GM18517 (cell line): ENCODE results near the gene GARIN5A.

Source experiments
- ATAC-seq: cut with Tn5 transposase; IDR thresholded peaks from one replicate; pipeline ENCODE4 v1.9.1; 2021; ENCODE audit warnings: mild to moderate bottlenecking, moderate library complexity; ENCODE audit not compliant: unreplicated experiment

The GARIN5A gene

GRCh38 chr19:50418176-50419021 is 58.2 kb downstream of the GARIN5A start, which contains the start of gene SPIB:
Gene SPIB (plus strand): TSS chr19:50418938. CDS start chr19:50418963, 25 bp downstream.
- ATAC-seq = no peak

DNA sequence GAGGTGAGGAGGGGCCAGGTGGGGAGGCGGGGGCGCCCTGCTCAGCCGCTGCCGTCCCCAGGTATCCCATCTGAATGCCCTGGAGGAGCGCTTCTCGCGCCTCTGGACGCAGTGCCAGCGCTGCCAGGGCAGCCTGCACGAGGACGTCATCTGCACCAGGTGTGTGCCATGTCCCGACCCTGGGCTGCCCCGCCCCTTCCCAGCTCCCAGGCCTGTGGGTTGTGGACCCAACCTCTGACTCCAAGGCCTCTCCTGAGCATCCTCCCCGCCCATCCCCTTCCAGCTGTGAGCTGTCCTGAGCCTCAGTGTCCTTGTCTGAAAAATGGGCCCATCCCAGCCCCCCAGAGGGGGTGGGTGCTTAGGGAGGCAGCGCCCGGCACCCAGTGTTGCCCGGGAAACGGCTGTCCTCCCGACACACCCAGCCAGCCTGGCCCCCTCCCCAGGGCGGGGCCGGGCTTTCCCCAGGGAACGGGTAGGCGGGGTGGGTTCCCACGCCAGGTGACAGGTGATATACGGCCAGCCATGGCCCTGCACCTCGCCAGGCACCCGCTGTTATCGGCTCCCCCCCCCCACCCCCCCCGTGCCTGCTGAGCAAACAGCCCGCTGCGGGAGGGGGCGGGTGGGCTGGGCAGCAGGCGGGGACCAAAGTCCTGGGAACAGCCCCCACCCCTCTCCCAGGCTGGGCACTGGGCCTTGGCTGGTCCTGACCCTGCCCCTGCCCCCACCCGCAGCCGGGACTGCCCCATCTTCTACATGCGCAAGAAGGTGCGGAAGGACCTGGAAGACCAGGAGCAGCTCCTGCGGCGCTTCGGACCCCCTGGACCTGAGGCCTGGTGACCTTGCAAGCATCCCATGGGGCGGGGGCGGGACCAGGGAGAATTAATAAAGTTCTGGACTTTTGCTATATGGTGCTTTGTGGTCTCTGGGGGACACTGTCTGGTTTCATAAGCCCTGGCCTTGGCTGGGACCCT is 59.3 kb downstream of the GARIN5A start:
- no peak for ATAC-seq
